ENCODE data around the gene CDC45.
"Not testable (repeated sequence)": the region's sequence is repeated elsewhere in the genome, so short reads cannot be mapped to it uniquely, and the experiment has no call there.

The CDC45 gene

DNA sequence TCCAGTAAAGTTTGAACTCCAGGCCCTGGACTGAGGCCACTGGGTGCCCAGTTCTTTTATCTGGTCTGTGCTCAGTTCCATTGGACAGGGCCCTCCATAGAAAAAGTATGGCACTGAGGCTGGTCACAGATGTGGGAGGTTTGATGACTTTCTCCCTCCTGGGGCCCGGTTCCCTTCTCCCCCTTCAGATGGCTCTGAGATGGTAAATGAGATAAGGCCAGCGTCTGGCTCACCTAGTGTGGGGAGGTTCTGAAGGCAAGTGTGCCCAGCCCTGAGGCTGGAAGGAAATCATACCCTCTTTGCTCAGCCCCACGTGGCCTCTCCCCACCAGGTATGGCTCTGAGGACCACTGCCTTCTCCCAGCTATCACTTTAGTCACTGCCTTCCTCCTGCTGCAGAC lies 45.9 kb downstream of the CDC45 start:
- H3K27me3 ChIP-seq (replicated peaks; ENCODE audit: control insufficient read depth, insufficient read depth, low read length, poor library complexity, severe bottlenecking) = peaks cover 22% of the 10 kb centered on the region
- no peak overlapping the region for H3K4me3 ChIP-seq (ENCODE audit: insufficient read depth, low read depth, low read length, poor library complexity, severe bottlenecking)
- no peak for DNase-seq
- no peaks in the 10 kb centered on the region for H3K9me3 ChIP-seq (ENCODE audit: control insufficient read depth, low read length)
- peaks cover 20% of the 10 kb centered on the region for H3K4me1 ChIP-seq (ENCODE audit: control insufficient read depth, insufficient read depth, low read length, poor library complexity, severe bottlenecking)
- H3K27ac ChIP-seq (ENCODE audit: insufficient read depth, low read length, poor library complexity, severe bottlenecking) = no peak overlapping the region
- no peaks in the 10 kb centered on the region for H3K36me3 ChIP-seq (ENCODE audit: control insufficient read depth, insufficient read depth, low read length)

DNA sequence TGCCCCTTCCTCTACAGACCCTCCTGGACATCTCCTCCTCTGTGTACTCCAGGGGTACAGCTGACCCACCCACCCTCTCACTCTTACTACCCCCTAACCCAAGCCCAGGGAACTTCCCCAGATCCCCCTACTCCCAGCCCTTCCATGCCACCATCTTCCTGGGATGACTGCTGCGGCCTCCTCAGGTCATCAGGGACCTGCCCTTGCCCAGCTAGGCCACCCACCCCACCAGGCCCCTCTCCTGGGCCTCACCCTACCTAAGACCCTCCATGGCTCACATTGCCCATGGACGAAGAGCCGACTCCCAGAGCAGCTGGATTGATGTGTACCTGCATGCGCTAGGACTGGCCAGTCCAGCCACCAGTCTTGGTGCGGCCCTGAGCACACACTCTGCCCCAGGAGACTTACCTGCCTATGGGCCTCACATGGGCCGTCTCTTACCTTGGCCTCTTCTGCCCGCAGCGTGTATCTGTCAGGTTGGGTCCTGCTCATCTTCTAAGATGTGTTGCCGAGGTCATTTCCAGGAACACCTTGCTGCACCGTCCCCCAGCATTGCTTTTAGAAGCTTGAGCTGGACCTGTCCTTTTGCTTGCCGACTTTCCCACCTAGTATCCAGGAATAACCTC lies 46.5 kb downstream of the CDC45 start:
- Histone ChIP-seq H3K27me3 (replicated peaks; ENCODE audit: control insufficient read depth, insufficient read depth, low read length, poor library complexity, severe bottlenecking) (peaks cover 22% of the 10 kb centered on the region), H3K4me3 (ENCODE audit: insufficient read depth, low read depth, low read length, poor library complexity, severe bottlenecking) (no peak overlapping the region), H3K36me3 (ENCODE audit: control insufficient read depth, insufficient read depth, low read length) (no peaks in the 10 kb centered on the region), H3K27ac (ENCODE audit: insufficient read depth, low read length, poor library complexity, severe bottlenecking) (no peak overlapping the region), H3K9me3 (ENCODE audit: control insufficient read depth, low read length) (no peaks in the 10 kb centered on the region), H3K4me1 (ENCODE audit: control insufficient read depth, insufficient read depth, low read length, poor library complexity, severe bottlenecking) (peaks cover 20% of the 10 kb centered on the region)
- no peak for DNase-seq

- DNase-seq = no peak
- H3K27ac ChIP-seq (ENCODE audit: insufficient read depth, low read length, poor library complexity, severe bottlenecking) = no peak overlapping the region
- H3K4me3 ChIP-seq (ENCODE audit: insufficient read depth, low read depth, low read length, poor library complexity, severe bottlenecking) = no peak overlapping the region
- no peaks in the 10 kb centered on the region for H3K9me3 ChIP-seq (ENCODE audit: control insufficient read depth, low read length)
- H3K36me3 ChIP-seq (ENCODE audit: control insufficient read depth, insufficient read depth, low read length) = no peaks in the 10 kb centered on the region
- peaks cover 20% of the 10 kb centered on the region for H3K4me1 ChIP-seq (ENCODE audit: control insufficient read depth, insufficient read depth, low read length, poor library complexity, severe bottlenecking)
- H3K27me3 ChIP-seq (replicated peaks; ENCODE audit: control insufficient read depth, insufficient read depth, low read length, poor library complexity, severe bottlenecking) = peaks cover 22% of the 10 kb centered on the region
Observed at GRCh38 chr22:19526702-19527111, 47.0 kb downstream of the CDC45 start.

- H3K27me3 ChIP-seq (replicated peaks; ENCODE audit: control insufficient read depth, insufficient read depth, low read length, poor library complexity, severe bottlenecking) = peaks cover 22% of the 10 kb centered on the region
- DNase-seq = no peak
- H3K9me3 ChIP-seq (ENCODE audit: control insufficient read depth, low read length) = no peaks in the 10 kb centered on the region
- peaks cover 20% of the 10 kb centered on the region for H3K4me1 ChIP-seq (ENCODE audit: control insufficient read depth, insufficient read depth, low read length, poor library complexity, severe bottlenecking)
- H3K4me3 ChIP-seq (ENCODE audit: insufficient read depth, low read depth, low read length, poor library complexity, severe bottlenecking) = no peak overlapping the region
- no peak overlapping the region for H3K27ac ChIP-seq (ENCODE audit: insufficient read depth, low read length, poor library complexity, severe bottlenecking)
- no peaks in the 10 kb centered on the region for H3K36me3 ChIP-seq (ENCODE audit: control insufficient read depth, insufficient read depth, low read length)
Observed at GRCh38 chr22:19527321-19527721, 47.6 kb downstream of the CDC45 start.

DNA sequence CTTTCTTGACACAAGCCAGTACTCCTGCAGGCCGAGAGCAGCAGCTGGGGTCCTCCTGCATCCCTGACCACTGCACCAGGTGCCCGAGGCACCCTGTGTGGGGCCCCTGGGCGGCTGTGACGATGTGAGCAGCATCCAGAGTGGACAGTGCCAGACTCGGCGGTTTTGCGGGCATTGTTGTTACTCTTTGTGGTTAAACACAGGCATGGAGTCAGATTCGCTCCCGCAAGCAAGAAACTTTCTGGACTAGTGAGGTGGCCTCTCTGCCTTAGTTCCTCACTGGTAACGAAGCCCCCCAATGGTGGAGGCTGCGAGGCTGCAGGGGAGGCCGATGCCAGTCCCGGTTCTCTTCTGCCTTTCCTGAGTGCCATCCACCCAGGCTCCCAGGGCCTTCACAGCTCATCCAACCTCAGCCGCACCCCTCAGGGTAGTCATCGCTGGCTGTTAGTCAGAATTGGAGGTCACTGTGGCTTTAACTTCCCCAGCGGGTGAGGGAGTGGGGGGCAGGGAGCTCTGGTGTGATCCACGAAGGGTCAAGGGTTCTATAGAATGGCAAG lies 48.2 kb downstream of the CDC45 start:
- DNase-seq = no peak
- Histone ChIP-seq H3K27ac (ENCODE audit: insufficient read depth, low read length, poor library complexity, severe bottlenecking) (no peak overlapping the region), H3K27me3 (replicated peaks; ENCODE audit: control insufficient read depth, insufficient read depth, low read length, poor library complexity, severe bottlenecking) (peaks cover 18% of the 10 kb centered on the region)

DNA sequence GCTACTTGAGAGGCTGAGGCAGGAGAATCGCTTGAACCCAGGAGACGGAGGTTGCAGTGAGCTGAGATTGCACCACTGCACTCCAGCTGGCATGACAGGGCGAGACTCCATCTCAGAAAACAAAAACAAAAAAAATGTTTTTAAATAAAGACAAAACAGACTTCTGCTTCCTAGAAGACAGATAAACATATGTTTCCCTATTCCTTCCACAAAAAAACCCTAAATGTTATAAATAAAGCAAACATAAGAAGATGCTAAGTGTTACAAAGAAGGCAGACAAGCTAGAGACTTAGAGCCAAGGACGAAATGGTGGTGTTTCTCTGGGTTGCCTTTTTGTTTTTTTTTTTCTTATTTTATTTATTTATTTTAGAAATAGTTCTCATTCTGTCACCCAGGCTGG lies 50.1 kb downstream of the CDC45 start:
- no peak for DNase-seq
- H3K27ac ChIP-seq (ENCODE audit: insufficient read depth, low read length, poor library complexity, severe bottlenecking) = no peak overlapping the region
- H3K27me3 ChIP-seq (replicated peaks; ENCODE audit: control insufficient read depth, insufficient read depth, low read length, poor library complexity, severe bottlenecking) = peaks cover 3% of the 10 kb centered on the region
- peaks cover 2% of the 10 kb centered on the region for H3K4me1 ChIP-seq (ENCODE audit: control insufficient read depth, insufficient read depth, low read length, poor library complexity, severe bottlenecking)
- no peak overlapping the region for H3K4me3 ChIP-seq (ENCODE audit: insufficient read depth, low read depth, low read length, poor library complexity, severe bottlenecking)
- no peaks in the 10 kb centered on the region for H3K36me3 ChIP-seq (ENCODE audit: control insufficient read depth, insufficient read depth, low read length)
- no peaks in the 10 kb centered on the region for H3K9me3 ChIP-seq (ENCODE audit: control insufficient read depth, low read length)

More for the DNA sequence above, 48.2 kb downstream of the CDC45 start:
- H3K4me3 ChIP-seq (ENCODE audit: insufficient read depth, low read depth, low read length, poor library complexity, severe bottlenecking) = no peak overlapping the region
- peaks cover 20% of the 10 kb centered on the region for H3K4me1 ChIP-seq (ENCODE audit: control insufficient read depth, insufficient read depth, low read length, poor library complexity, severe bottlenecking)
- H3K36me3 ChIP-seq (ENCODE audit: control insufficient read depth, insufficient read depth, low read length) = no peaks in the 10 kb centered on the region
- H3K9me3 ChIP-seq (ENCODE audit: control insufficient read depth, low read length) = no peaks in the 10 kb centered on the region

DNA sequence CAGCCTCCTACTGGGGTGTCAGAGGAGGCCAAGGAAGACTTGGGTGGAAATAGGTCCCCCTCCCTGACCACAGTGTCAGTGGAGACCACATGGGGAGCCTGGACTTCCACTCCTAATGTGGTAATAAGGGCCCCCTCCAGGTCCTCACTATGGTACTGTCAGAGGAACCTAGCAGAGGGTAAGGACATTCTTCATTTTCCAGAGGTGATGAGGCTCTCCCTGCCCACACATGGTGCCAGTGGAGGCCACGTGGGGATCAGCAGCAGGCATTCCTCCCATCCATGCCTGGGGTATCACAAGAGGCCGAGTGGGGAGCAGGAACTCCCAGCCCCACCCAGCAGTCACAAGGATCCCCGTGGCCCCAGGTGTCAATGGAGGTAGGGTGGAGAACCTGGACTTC lies 51.0 kb downstream of the CDC45 start:
- Histone ChIP-seq H3K4me1 (ENCODE audit: control insufficient read depth, insufficient read depth, low read length, poor library complexity, severe bottlenecking) (no peaks in the 10 kb centered on the region), H3K27ac (ENCODE audit: insufficient read depth, low read length, poor library complexity, severe bottlenecking) (no peak overlapping the region), H3K4me3 (ENCODE audit: insufficient read depth, low read depth, low read length, poor library complexity, severe bottlenecking) (no peak overlapping the region), H3K36me3 (ENCODE audit: control insufficient read depth, insufficient read depth, low read length) (no peaks in the 10 kb centered on the region), H3K9me3 (ENCODE audit: control insufficient read depth, low read length) (no peaks in the 10 kb centered on the region), H3K27me3 (replicated peaks; ENCODE audit: control insufficient read depth, insufficient read depth, low read length, poor library complexity, severe bottlenecking) (no peaks in the 10 kb centered on the region)
- DNase-seq = no peak

GRCh38 chr22:19531327-19531726 lies 51.6 kb downstream of the CDC45 start:
- H3K4me1 ChIP-seq (ENCODE audit: control insufficient read depth, insufficient read depth, low read length, poor library complexity, severe bottlenecking); H3K27me3 ChIP-seq (replicated peaks; ENCODE audit: control insufficient read depth, insufficient read depth, low read length, poor library complexity, severe bottlenecking); DNase-seq; H3K4me3 ChIP-seq (ENCODE audit: insufficient read depth, low read depth, low read length, poor library complexity, severe bottlenecking); H3K9me3 ChIP-seq (ENCODE audit: control insufficient read depth, low read length); H3K27ac ChIP-seq (ENCODE audit: insufficient read depth, low read length, poor library complexity, severe bottlenecking); H3K36me3 ChIP-seq (ENCODE audit: control insufficient read depth, insufficient read depth, low read length): not testable (repeated sequence)

GRCh38 chr22:19533049-19533626 lies 53.4 kb downstream of the CDC45 start:
- no peak for DNase-seq
- no peaks in the 10 kb centered on the region for H3K9me3 ChIP-seq (ENCODE audit: control insufficient read depth, low read length)
- H3K27me3 ChIP-seq (replicated peaks; ENCODE audit: control insufficient read depth, insufficient read depth, low read length, poor library complexity, severe bottlenecking) = no peaks in the 10 kb centered on the region
- H3K27ac ChIP-seq (ENCODE audit: insufficient read depth, low read length, poor library complexity, severe bottlenecking) = no peak overlapping the region
- no peaks in the 10 kb centered on the region for H3K36me3 ChIP-seq (ENCODE audit: control insufficient read depth, insufficient read depth, low read length)
- no peak overlapping the region for H3K4me3 ChIP-seq (ENCODE audit: insufficient read depth, low read depth, low read length, poor library complexity, severe bottlenecking)
- H3K4me1 ChIP-seq (ENCODE audit: control insufficient read depth, insufficient read depth, low read length, poor library complexity, severe bottlenecking) = no peaks in the 10 kb centered on the region

GRCh38 chr22:19533857-19534256 lies 54.1 kb downstream of the CDC45 start:
- H3K4me1 ChIP-seq (ENCODE audit: control insufficient read depth, insufficient read depth, low read length, poor library complexity, severe bottlenecking) = no peaks in the 10 kb centered on the region
- no peak for DNase-seq
- H3K36me3 ChIP-seq (ENCODE audit: control insufficient read depth, insufficient read depth, low read length) = no peaks in the 10 kb centered on the region
- H3K4me3 ChIP-seq (ENCODE audit: insufficient read depth, low read depth, low read length, poor library complexity, severe bottlenecking) = no peak overlapping the region
- no peaks in the 10 kb centered on the region for H3K27me3 ChIP-seq (replicated peaks; ENCODE audit: control insufficient read depth, insufficient read depth, low read length, poor library complexity, severe bottlenecking)
- H3K27ac ChIP-seq (ENCODE audit: insufficient read depth, low read length, poor library complexity, severe bottlenecking) = no peak overlapping the region
- no peaks in the 10 kb centered on the region for H3K9me3 ChIP-seq (ENCODE audit: control insufficient read depth, low read length)

Data from effector memory CD4-positive, alpha-beta T cell (primary cell).